ENCODE measurements around the gene OR6C74.

GRCh38 chr12:55250944-55251343, 6.5 kb downstream of the OR6C74 start:
- TF ChIP-seq EZH2phosphoT487 (IDR thresholded peaks at IDR 0.05; ENCODE audit: low read length) (no peak), CTCF (IDR thresholded peaks at IDR 0.05; ENCODE audit: low read length) (no peak)

All from MM.1S (cell line).